SH-SY5Y (cell line): ENCODE measurements around the gene SYT15.

Source experiments
- GATA2 ChIP-seq: IDR thresholded peaks from 2 replicates; pipeline ENCODE4 v1.6.1; 2011; ENCODE audit warnings: mild to moderate bottlenecking, low read depth, low read length
- GATA3 ChIP-seq: IDR thresholded peaks from 2 replicates; pipeline ENCODE4 v1.6.1; 2011; ENCODE audit warnings: low read depth, mild to moderate bottlenecking, low read length, moderate library complexity

DNA sequence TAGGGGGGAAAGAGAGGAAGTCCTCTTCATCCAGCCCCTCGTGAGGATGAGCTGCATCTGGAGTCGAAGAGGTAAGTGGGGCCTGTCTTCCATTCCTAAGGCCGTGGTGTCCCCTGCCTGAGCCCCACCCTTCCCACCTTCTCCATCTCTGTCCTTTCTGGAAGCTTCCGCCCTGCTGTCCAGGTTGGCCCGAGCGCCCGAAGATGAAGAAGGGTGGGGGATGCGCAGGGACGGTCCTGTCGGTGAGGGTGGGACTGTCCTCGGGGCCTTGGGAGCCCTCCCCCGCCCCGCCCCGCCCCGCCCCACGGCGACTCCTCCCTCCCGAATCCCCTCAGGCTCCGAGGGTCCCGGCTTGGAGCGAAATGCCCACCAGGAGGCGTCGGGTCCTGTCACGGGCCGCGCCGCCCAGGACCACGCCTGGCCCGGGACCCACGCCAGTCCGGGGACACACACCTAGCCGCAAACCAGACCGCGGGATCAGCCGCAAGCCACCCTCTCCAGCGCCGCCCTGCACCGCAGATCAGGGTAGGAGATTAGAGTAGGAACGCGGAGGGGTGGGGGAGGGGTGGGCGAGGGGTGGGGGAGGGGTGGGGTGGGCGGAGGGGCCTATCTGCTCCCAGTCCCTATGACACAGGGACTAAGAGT lies 37.8 kb upstream of the SYT15 start:
- TF ChIP-seq GATA2 (peak; percentile 44), GATA3 (no peak)
